ENCODE results near the gene BORCS5.
A peak's percentile ranks its signal among the peaks of the same experiment; 100 is the strongest.

Gene BORCS5

GRCh38 chr12:12367482-12367998, 10.7 kb downstream of the BORCS5 start:
- FAIRE-seq (peak; percentile 48), DNase-seq (ENCODE audit: insufficient read length, low spot score) (no peak)
- no peak for TF ChIP-seq TAF1 (IDR thresholded peaks at IDR 0.05; ENCODE audit: low read depth, low read length)
- TF ChIP-seq POLR2AphosphoS5 (IDR thresholded peaks at IDR 0.05; ENCODE audit: low read depth, low read length): no peak
- TF ChIP-seq SPI1 (IDR thresholded peaks at IDR 0.05; ENCODE audit: low read depth, low read length): no peak
- no peak for TF ChIP-seq PAX5 (IDR thresholded peaks at IDR 0.05; ENCODE audit: insufficient read depth, low read length, severe bottlenecking)
- TF ChIP-seq POLR2A (IDR thresholded peaks at IDR 0.05; ENCODE audit: low read depth, low read length): no peak
- no peak for TF ChIP-seq POU2F2 (IDR thresholded peaks at IDR 0.05; ENCODE audit: low read depth, low read length)

- TF ChIP-seq POU2F2 (IDR thresholded peaks at IDR 0.05; ENCODE audit: low read depth, low read length) (no peak), TAF1 (IDR thresholded peaks at IDR 0.05; ENCODE audit: low read depth, low read length) (no peak), SPI1 (IDR thresholded peaks at IDR 0.05; ENCODE audit: low read depth, low read length) (no peak), POLR2A (IDR thresholded peaks at IDR 0.05; ENCODE audit: low read depth, low read length) (no peak), PAX5 (IDR thresholded peaks at IDR 0.05; ENCODE audit: insufficient read depth, low read length, severe bottlenecking) (no peak), POLR2AphosphoS5 (IDR thresholded peaks at IDR 0.05; ENCODE audit: low read depth, low read length) (no peak)
- DNase-seq (ENCODE audit: insufficient read length, low spot score): no peak
- FAIRE-seq: peak; percentile 33
Measured at GRCh38 chr12:12372946-12373722, 16.3 kb downstream of the BORCS5 start.

GRCh38 chr12:12376646-12377448, 20.0 kb downstream of the BORCS5 start:
- DNase-seq (ENCODE audit: insufficient read length, low spot score): peak; percentile 30
- FAIRE-seq: peak; percentile 81
- TF ChIP-seq TAF1 (IDR thresholded peaks at IDR 0.05; ENCODE audit: low read depth, low read length): no peak
- TF ChIP-seq PAX5 (IDR thresholded peaks at IDR 0.05; ENCODE audit: insufficient read depth, low read length, severe bottlenecking): no peak
- no peak for TF ChIP-seq SPI1 (IDR thresholded peaks at IDR 0.05; ENCODE audit: low read depth, low read length)
- TF ChIP-seq POLR2AphosphoS5 (IDR thresholded peaks at IDR 0.05; ENCODE audit: low read depth, low read length): no peak
- TF ChIP-seq POLR2A (IDR thresholded peaks at IDR 0.05; ENCODE audit: low read depth, low read length): no peak
- TF ChIP-seq POU2F2 (IDR thresholded peaks at IDR 0.05; ENCODE audit: low read depth, low read length): no peak

- TF ChIP-seq PAX5 (IDR thresholded peaks at IDR 0.05; ENCODE audit: insufficient read depth, low read length, severe bottlenecking) (no peak), POU2F2 (IDR thresholded peaks at IDR 0.05; ENCODE audit: low read depth, low read length) (no peak), POLR2A (IDR thresholded peaks at IDR 0.05; ENCODE audit: low read depth, low read length) (no peak), POLR2AphosphoS5 (IDR thresholded peaks at IDR 0.05; ENCODE audit: low read depth, low read length) (no peak), SPI1 (IDR thresholded peaks at IDR 0.05; ENCODE audit: low read depth, low read length) (no peak), TAF1 (IDR thresholded peaks at IDR 0.05; ENCODE audit: low read depth, low read length) (no peak)
- FAIRE-seq (no peak), DNase-seq (ENCODE audit: insufficient read length, low spot score) (no peak)
Measured at GRCh38 chr12:12378616-12379015, 21.7 kb downstream of the BORCS5 start.

- no peak for DNase-seq (ENCODE audit: insufficient read length, low spot score)
- TF ChIP-seq POU2F2 (IDR thresholded peaks at IDR 0.05; ENCODE audit: low read depth, low read length): no peak
- no peak for TF ChIP-seq TAF1 (IDR thresholded peaks at IDR 0.05; ENCODE audit: low read depth, low read length)
- no peak for TF ChIP-seq PAX5 (IDR thresholded peaks at IDR 0.05; ENCODE audit: insufficient read depth, low read length, severe bottlenecking)
- no peak for TF ChIP-seq POLR2A (IDR thresholded peaks at IDR 0.05; ENCODE audit: low read depth, low read length)
- TF ChIP-seq POLR2AphosphoS5 (IDR thresholded peaks at IDR 0.05; ENCODE audit: low read depth, low read length): no peak
- no peak for TF ChIP-seq SPI1 (IDR thresholded peaks at IDR 0.05; ENCODE audit: low read depth, low read length)
- FAIRE-seq: peak; percentile 40
Measured at GRCh38 chr12:12379831-12380730, 23.2 kb downstream of the BORCS5 start.

GRCh38 chr12:12380949-12381593, 24.2 kb downstream of the BORCS5 start:
- FAIRE-seq (no peak), DNase-seq (ENCODE audit: insufficient read length, low spot score) (no peak)
- TF ChIP-seq TAF1 (IDR thresholded peaks at IDR 0.05; ENCODE audit: low read depth, low read length) (no peak), POLR2A (IDR thresholded peaks at IDR 0.05; ENCODE audit: low read depth, low read length) (no peak), SPI1 (IDR thresholded peaks at IDR 0.05; ENCODE audit: low read depth, low read length) (no peak), POLR2AphosphoS5 (IDR thresholded peaks at IDR 0.05; ENCODE audit: low read depth, low read length) (no peak), PAX5 (IDR thresholded peaks at IDR 0.05; ENCODE audit: insufficient read depth, low read length, severe bottlenecking) (no peak), POU2F2 (IDR thresholded peaks at IDR 0.05; ENCODE audit: low read depth, low read length) (no peak)

- TF ChIP-seq PAX5 (IDR thresholded peaks at IDR 0.05; ENCODE audit: insufficient read depth, low read length, severe bottlenecking) (no peak), POU2F2 (IDR thresholded peaks at IDR 0.05; ENCODE audit: low read depth, low read length) (no peak), POLR2A (IDR thresholded peaks at IDR 0.05; ENCODE audit: low read depth, low read length) (no peak), SPI1 (IDR thresholded peaks at IDR 0.05; ENCODE audit: low read depth, low read length) (no peak), POLR2AphosphoS5 (IDR thresholded peaks at IDR 0.05; ENCODE audit: low read depth, low read length) (no peak), TAF1 (IDR thresholded peaks at IDR 0.05; ENCODE audit: low read depth, low read length) (no peak)
- FAIRE-seq (no peak), DNase-seq (ENCODE audit: insufficient read length, low spot score) (no peak)
Measured at GRCh38 chr12:12381982-12382381, 25.1 kb downstream of the BORCS5 start.
